Mammary epithelial cell (primary cell): ENCODE results near the gene EPHB2.

Experiments used
- CTCF ChIP-seq, 2 donors: IDR thresholded peaks in 1 of 2; conservative IDR thresholded peaks in 1 of 2; 2 replicates each; pipeline ENCODE4 v1.5.1; 2011 to 2012; ENCODE audit warnings: inconsistent platforms in 2 of 2, low read length in 2 of 2, mild to moderate bottlenecking in 2 of 2, control low read depth in 1 of 2, low read depth in 1 of 2; ENCODE audit not compliant: insufficient read depth in 1 of 2; ENCODE audit errors: extremely low read depth in 1 of 2
- EZH2 ChIP-seq: IDR thresholded peaks from 2 replicates; pipeline ENCODE4 v1.6.1; 2012; ENCODE audit warnings: low read length, inconsistent platforms, borderline replicate concordance

GRCh38 chr1:22870201-22870871 is 159.7 kb downstream of the EPHB2 start:
- no peak for TF ChIP-seq CTCF (conservative IDR thresholded peaks at IDR 0.05 in 1 of 2, IDR thresholded peaks at IDR 0.05 in 1 of 2; ENCODE audit: extremely low read depth in 1 of 2, insufficient read depth in 1 of 2, low read depth in 1 of 2, low read length in 2 of 2)
- no peak for TF ChIP-seq EZH2
